ENCODE results near the gene ITGA4.

Gene ITGA4

DNA sequence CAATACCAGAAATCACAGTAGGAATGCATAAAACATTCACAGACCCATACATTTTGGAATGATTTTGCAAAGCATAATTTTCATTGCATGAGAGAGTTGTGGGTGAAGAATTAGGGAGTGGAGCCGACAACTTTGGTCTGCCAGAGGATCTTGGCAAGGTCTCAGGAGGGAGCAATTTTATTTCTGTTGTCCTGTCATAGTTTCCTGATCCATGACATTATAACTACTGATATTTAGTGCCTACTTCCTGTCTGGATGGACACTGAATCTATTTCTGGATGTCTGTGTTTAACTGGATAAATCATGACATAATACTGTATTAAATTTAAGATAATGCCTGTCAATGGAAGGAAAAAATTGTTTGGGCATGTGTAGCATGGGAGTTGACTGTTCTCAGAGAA, 2.4 kb downstream of the ITGA4 start:
- no peak for DNase-seq

DNA sequence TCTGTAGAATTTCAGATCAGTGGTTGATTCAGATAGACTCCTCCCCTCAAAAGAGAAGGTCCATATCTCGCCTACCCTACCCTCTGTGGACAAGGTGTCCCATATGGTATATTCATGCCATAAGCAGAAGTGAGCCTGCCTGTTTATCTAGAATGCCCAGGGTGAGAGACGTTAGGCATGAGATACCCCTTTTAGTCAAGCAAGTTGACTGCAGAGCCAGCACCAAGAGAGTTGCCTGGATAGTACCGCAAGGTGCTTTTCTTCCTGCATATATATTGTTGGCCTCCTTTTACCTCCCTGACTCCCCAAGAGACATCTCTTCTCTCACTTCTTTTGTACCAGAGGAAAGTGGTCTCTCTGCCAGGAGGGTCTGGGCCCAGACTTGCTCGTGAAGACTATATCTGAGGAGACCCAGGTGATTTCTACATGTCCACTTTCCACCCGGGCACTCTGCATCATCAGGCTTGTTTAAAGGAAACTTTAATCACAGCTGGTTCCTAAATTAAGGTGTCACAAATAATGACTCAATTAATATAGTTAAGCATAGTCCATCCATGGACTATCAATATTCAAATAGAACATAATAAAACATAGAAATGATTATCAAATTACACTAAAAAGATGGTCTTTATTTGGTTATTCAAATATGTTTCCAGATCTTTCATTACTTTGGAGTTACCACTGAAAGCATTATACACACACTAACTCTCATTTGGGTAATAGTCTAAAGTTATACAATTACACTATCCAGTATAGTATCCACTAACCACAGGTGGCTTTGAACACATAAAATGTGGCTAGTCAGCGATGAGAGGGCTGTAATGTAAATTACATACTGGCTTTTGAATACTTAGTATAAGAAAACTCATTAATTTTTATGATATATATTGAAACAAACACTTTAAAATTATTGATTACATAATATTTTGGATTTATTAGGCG, 4.1 kb downstream of the ITGA4 start:
- DNase-seq, result no peak

DNA sequence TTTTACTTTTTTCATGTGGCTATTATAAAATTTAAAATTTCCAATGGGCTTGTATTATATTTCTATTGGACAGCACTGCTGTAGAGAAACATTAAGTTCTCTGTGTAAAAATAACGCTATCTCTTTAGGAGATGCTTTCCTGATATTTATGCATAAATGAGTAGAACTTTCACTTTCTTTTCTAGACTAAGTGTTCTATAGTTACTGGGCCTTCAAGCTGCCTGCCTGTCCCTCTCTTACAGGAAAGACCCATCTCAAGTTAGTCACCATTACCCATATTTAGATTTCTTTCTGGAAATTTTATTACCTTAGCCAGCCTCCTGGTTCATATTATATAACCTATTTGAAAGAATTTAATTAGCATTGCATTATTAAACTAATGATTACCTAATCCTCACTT, 4.8 kb downstream of the ITGA4 start:
- peak; percentile 30 to 62 (median 42) for DNase-seq

DNA sequence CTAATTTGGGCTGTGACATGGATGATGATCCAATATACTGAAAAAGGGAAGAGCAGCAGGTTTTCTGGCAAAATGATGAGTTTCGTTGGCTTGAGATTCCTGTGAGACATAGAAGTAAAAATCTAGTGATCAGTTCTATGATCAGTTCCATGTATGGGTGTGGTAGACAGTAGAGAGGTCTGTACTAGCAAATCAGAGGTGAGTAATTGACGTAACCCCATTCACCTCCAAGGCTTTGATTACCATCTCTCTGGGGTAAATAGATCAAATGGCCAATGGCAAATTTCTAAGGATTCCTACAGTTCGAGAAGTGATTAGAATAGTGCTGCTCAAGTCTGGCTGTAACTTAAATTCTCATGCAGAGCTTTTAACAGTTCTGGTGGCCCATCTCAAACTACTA, 6.4 kb downstream of the ITGA4 start:
- DNase-seq, result peak; percentile 20 to 57 (median 35)

DNA sequence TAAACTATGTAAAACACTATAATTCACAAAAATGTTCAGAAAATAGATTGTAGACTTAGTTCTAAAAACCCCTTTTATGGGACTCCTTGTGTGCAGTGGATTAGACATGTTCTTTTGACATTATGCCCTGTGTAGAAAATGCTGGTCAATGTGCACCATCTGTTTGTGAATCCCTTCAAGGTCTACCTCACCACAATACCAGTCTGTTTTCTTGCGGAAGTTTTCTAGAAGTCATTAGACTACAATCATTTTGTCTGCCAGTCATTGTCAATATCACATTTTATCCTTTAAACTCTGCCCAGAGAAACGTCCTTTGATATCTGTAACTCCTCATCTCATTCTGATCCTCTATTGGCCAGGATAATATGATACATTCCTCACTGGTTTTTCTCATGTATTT, 7.8 kb downstream of the ITGA4 start:
- DNase-seq, result no peak

DNA sequence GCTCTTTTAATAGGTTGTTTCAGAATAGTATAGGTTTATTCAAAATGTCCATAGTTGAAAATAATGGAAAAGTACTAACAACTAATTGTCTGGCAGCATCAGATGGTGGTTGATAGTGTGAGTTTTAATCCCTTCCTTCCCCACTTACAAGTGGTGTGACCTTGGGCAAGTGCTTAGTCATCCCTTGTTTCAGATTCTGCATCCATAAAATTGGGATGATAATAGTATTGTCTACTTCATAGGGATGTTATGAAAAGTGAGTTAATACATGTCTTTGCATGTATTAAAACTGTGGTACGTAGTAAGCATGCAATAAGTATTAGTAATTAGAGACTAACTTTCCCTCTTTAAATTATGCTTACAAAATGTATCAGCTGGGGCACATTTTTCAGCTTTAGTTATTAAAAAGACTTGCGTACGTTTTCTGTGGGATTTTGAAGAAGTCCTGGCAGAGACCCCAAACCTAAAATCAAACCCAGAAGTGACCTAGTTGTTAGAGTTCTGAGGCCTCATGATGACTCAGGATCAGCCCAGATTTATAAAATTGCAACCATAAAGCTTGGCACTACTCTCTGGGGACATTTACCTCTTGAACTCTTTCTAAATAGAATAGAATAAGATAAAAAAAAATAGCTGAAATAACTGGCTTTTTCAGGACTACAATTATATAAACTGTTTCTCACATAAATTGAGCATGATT, 8.6 kb downstream of the ITGA4 start:
- no peak for DNase-seq

DNA sequence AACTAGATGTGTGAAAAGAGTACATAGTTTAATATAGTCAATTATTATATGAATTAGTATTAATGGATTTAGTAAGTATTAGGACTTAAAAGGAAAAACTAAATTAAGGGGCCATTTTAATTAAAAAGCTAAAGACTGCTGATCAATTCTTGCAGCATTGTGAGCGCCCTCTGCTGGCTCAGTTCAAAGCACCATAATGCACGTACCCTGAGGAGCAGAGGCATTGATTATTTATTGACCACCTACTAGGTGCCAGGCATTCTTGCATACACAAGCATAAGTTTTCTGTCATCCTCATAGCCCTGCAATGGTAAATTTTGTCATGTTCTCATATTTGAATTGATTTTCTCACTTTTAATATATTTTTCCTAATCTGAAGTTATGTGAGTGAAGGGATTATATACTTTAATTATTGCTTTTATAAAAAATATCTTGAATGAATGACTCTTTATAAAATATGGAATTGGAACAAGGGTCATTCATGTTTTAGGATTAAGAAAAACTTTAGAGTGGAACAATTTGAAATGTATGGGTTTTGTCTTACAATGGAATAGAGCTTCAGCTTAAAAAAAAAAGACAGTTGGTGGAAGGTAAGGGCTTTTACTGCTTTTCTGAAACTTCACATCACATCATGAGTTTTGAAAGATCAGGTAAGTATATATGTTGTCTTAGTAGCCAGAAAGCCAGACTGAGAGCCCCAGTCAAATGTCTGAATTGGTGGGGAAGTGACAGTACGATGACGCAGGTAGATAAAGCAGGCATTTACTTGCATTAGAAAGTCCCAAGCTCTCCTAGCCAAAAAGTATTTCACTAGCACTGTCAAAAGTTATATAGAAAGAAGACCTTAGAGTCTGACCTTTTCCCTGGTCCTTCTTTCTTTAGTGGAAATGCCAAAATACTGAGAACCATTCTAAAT, 9.7 kb downstream of the ITGA4 start:
- peak; percentile 78 to 88 (median 84) for DNase-seq

DNA sequence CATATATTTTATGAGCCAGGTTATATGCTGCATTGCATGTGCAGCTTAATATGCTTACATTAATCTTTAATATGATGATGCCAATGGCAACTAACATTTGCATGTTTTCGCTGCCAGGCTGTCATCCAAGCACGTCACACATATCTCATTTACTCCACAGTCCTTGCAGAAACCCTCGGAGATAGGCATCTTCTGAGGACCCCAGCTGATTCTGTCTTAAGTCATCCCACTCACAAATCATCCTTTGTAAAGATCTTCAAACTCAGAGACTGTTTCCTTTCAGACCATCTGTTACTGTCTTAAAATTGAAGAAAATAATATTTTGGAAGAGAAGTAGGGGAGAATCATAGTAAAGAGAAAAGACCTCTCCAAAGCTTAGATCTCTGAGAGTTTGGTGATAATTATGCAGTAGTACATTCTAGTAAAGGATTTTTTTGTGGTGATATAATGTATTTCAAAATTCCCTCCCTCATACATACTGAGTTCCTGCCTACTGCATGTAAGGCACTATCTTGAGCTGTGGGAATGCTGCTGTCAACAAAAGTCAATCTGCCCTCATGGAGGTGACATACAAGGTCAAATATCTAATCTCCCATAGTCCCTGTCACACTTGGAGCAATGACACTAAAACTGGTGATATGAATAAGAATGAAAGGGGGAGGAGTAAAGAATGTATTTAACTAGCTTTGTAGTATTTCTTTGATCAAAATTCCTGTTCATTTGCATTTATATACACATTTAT, 11.0 kb downstream of the ITGA4 start:
- DNase-seq, result no peak

DNA sequence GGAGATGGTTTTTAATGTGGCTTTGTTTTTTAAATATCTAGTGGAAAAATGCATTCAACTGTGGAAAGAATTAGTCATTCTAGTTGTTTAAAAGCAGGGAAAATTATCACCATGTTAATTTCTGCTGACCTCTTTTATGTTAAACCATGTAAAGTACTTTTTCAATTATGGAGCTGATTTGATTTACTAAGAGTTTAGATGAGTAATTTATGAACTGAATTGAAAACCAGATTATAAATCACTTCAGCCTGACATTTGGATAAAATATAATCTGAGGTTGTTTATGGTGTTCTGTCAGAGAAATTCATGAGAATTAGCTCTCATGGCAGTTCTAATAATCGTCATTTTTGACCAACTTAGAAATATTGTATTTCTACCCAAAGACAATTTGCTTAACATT, 11.6 kb downstream of the ITGA4 start:
- DNase-seq, result no peak

DNA sequence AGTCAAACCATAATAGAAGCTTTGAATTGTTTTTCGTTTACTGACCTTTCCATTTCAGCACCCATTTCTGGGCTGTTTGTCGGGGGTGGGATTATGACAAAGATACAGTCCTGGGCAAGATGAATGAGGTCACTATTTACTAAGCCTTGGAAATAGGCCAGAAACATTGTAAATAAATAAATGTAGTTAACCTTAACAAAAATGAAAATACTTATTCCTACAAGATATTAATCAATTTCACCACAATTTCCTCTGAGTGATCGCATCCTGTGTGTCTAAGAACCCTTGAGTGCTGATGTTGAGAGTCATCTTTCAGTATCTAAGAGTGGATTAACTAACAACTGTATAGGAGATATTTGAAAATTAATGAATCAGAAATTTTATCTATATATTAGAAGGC, 14.0 kb downstream of the ITGA4 start:
- no peak for DNase-seq

DNA sequence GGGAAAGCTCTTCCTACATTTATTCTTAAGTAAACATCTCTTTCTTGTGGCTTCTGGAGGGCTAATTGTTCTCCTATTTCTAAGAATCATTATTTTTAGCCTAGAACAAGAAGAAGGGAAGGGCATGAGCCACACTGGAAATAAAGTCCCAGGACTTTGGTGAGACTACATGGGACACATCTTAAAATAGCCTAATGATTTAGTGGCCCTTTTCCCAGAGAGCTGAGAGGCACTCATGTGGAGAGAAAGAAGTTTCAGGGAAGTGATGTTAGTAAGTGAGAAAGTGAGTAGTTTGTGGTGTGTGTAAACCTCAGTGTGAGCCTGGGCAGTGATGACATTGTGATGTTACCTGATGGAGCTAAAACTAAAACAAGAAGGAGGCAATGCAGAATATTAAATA, 14.6 kb downstream of the ITGA4 start:
- DNase-seq, result no peak

DNA sequence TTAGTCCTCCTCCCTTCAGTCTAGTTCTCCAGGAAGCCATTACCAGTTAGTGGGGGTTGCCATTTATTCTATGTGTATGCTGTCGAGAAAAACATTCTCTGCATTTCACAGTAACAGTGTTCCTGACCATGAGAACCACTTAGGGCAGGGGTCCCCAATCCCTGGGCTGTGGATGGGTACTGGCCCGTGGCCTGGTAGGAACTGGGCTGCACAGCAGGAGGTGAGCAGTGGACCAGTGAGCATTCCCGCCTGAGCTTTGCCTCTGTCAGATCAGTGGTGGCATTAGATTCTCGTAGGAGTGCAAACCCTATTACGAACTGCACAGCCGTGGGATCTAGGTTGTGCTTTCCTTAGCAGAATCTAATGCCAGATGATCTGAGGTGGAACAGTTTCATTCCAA, 15.8 kb downstream of the ITGA4 start:
- DNase-seq, result no peak

DNA sequence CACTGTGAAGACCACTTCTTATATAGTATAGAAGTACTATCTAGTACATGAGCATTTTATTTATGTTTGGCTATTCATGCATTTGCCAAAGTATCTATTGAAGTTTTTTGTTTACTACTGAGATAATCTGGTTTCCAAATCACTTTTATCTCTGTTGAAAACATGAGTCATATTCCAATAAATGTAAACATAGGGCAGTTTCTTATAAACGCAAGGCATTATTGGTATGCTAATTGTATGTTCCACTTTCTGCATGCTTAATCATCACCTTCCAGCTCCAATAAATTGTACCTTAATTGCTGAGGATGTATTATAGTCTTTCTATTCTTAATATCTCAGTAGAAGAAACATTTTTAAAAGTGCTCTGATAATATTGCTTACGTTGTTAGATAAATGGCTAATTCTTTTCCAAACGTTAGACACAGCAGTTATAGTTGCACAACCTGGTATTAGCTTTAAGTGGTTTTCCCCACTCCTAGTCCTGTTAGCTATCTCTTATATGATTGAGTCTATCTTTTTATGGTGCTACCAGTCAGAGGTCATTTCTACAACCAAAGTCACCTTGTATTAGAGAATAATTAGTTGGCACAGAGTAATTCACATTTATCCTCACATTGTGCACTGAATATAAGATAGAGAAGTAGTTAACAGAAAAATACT, 17.2 kb downstream of the ITGA4 start:
- DNase-seq, result no peak

DNA sequence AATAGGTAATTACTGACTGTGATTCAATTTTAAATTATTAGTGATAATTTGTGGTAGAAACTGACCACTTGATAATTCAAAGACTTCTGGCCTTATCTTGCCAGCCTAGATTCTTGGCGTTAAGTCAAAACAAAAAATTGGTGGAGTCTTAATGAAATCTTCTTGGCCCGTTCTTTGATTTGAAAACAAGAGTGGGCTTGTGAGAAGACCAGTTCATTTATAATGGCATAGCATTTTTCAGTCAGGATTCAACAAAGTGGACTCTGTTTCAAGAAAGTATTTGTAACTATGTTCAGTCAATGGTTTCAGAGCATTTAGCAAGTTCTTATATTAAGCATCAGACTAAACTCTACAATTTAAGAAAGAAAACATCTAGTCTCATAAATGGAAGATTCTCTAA, 26.0 kb downstream of the ITGA4 start:
- no peak for DNase-seq

DNA sequence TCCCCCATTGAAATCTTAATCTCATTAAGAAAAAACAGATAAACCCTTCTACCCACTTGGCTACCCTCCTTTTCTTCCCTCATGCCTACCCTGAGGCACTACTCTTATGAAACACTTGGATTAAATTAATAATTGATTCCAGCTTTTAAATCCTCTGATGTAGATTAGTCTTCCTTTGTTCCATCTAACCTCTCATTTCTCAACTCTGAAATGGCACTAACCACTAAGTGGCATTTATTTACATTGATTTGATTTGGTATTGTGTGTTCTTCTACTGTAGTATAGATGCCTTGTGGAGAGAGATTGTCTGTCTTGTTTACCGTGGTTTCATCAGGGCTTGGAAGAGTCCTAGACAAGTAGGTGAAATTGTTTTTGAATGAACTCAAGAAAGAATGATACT, 26.7 kb downstream of the ITGA4 start:
- no peak for DNase-seq

DNA sequence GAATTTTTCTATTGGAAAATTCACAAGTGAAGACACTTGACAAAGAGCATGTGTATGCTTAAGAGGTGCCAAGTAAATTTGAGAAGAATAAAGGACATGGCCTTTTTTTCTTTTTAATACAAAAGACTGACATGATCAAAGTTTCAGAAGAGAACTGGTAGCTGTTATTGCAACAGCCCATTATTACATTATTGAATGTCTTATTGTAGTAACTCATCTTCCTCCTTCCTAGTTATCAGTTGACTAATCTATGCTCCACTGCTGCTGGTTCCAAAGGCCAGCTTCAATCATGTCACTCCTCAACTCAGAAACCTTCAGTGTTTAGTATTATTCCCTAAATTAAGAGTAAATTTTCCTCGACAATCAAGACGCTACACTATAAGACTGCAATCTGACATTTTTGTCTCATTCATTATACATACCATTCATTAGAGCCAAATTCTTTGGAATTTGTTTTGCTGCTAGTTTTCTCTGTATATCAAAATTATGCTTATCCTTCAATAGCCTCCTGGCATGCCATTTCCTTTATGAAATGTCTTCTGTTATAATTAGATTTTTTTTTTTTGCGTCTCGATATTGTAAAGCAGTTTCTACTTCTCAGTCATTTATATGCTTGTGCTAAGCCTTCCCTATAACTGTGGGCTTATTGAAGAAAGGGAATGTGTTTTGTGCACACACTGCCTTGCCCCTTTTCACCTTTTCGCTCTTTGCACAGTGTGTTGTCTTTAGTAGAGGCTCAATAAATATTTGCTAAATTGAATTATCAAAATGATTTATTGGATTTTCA, 27.9 kb downstream of the ITGA4 start:
- no peak for DNase-seq

DNA sequence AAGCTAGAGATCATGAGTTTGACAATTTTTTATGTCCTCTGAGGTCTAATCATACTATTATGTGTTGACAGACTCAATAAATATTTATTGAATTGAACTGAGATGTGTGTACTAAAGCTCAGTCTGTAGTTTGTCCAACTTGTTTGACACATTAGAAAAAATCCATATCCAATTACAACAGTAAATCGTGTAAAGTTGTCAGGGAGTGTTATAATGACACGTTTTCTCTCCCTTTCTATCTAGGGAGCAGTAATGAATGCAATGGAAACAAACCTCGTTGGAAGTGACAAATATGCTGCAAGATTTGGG, 28.4 kb downstream of the ITGA4 start:
- DNase-seq, result no peak

DNA sequence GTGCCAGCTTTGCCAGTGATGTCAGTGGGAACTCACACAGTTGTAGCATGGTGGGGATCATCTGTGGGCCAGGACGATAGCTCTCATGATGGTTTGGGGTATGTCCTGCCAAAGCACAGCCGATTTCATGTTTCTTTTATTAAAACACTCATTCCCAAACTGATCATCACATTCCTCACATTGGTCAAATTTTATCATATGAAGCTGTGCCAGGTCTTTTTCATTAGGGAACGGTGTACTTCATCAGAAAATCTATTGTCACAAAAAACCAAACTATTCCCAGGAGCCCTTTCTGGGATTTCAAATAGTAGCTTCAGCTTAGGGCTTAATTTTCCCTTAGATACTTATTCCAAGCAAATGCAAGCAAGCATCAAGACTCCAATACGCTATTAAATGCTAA, 42.0 kb downstream of the ITGA4 start:
- no peak for DNase-seq

DNA sequence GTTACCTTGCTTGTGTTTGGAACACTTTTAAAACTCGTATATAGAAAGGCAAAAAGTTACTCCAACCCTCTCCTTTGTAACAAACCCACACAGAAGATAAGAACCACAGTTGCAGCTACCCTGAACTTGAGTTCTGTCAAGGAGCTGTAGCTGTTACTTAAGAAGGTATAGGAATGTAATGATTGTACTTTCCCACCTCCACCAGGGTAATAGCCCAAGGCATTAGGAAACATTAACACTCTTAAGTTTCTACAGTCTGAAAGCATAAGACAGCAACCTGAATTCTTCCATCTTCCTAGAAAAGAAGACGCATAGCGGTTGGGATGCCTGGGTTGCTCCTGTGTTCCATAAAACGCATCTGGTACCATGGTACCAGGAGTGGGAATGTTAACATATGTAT, 43.0 kb downstream of the ITGA4 start:
- no peak for DNase-seq

DNA sequence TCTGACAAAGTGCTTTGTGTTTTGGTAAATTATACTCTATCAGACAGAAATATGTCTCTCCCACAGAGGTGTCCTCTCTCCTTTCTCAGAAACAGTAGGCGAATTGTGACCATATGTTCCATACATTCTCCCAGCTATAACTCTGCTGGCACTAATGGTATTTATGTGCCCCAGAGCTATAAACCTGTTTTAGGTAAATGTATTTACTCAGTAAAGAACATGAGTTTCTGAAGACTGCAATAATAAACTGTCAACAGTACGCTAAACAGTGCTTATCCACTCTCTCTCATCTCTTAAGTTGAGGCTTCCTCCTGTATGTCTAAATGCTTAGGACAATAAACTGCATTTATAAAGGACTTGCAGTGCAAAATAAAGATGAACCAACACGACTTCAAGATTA, 58.5 kb downstream of the ITGA4 start:
- no peak for DNase-seq

DNA sequence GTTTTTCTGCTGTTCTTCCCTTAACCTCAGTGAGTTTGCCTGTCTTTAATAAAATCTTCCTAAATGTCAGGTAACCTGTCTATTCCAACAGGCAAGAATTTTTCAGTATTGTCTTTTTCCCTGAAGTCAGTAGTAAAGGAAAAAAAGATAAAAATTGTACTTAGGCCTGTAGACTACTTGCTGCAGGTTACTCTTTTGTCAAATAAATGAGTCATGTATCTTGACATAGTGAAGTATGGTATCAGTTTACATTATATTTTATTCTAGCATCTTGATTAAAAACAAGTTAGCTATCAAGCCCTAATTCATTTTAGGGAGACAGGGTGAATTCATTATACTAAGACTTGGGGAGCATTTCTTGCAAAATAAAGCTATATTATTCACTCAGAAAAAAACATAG, 59.8 kb downstream of the ITGA4 start:
- DNase-seq, result no peak

All from suppressor macrophage treated with lipopolysaccharide for 1 hour (primary cell).